HG03460 (cell line): ENCODE measurements around the gene ZIC1.

Source experiments
- ATAC-seq: cut with Tn5 transposase; IDR thresholded peaks from one replicate; pipeline ENCODE4 v1.9.1; 2021; ENCODE audit not compliant: unreplicated experiment

Gene ZIC1

DNA sequence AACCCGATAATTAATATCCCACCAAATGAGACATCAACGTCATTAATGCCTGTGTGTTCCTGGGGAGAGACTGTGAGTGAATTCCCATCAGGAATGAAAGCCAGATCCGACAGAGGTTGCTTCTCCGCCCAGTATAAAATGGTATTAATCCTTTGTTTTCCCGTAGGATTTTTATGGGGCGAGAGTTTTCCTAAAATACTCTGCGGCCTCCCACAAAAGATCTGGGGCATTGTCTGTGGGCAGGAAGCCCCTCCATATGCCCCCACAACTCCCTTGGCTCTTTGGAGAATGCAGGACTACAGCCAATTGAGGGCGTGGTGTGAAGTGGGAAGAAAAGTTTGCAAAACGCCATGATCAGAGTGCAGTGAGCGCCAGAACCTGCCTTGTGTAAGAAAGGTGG lies 29.5 kb upstream of the ZIC1 start:
- no peak for ATAC-seq

GRCh38 chr3:147380387-147380951 lies 28.7 kb upstream of the ZIC1 start:
- ATAC-seq = no peak

DNA sequence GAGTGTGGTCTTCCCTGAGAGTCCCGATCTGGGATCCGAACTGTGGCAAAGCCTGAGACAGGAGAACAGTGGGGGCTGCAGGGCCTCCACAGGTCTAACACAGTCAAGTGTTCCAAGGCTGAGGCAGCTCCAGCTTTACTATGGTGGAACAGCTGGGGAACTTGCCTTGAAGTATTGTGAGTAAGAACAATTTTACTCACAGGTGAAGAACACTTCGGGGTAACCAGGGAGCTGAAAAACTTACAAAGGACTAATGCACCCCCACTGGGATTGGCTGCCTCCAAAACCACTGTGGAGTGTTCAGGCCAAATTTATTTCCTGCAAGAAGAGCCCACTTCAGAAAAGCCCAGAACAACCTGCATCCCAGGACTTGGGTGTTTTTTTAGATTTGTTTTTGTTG lies 28.2 kb upstream of the ZIC1 start:
- ATAC-seq = no peak

- ATAC-seq = no peak
These were observed 27.6 kb upstream of the ZIC1 start for GRCh38 chr3:147381596-147381995.

- no peak for ATAC-seq
These were observed 25.5 kb upstream of the ZIC1 start for GRCh38 chr3:147383617-147384016.

DNA sequence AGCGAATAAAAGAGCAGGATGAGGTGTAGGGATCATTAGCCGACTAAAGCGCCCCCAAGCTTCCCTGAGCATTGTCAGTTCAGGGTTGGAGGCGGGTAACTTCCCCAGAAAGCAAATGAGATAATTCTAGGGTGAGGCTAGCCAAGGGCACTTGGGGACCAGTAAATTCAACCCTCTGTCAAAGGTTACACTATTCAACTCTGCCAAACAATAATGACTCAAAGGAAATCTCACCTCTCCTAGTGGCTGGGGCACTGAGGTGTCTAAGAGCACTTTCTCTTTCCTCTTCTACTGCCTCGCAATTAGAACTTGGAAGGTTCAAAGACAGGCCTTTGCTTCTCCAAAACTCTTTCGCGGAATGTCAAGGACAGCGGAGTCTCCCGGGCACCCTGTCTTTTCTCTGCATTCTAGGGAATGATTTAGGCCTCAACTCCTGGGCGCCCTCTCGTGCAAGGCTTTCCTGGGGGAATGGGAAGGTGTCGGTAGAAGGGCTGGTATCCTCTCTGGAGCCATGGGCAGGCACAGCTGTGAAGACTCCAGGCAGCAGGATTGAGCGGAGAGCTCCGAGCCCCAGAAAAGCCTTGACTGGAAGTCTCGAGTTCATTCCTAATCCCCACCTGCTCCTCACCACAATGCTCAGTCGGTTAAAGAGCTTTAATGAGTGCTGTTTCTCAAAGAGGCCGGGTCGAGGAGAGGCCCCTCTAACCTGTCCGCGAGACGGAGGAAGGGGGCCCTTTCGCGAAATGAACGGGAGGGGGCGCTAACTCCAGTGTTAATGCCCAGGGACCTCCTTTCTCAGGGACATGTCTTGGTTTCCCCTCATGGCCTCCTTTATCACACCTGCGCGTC lies 24.7 kb upstream of the ZIC1 start:
- ATAC-seq = no peak

DNA sequence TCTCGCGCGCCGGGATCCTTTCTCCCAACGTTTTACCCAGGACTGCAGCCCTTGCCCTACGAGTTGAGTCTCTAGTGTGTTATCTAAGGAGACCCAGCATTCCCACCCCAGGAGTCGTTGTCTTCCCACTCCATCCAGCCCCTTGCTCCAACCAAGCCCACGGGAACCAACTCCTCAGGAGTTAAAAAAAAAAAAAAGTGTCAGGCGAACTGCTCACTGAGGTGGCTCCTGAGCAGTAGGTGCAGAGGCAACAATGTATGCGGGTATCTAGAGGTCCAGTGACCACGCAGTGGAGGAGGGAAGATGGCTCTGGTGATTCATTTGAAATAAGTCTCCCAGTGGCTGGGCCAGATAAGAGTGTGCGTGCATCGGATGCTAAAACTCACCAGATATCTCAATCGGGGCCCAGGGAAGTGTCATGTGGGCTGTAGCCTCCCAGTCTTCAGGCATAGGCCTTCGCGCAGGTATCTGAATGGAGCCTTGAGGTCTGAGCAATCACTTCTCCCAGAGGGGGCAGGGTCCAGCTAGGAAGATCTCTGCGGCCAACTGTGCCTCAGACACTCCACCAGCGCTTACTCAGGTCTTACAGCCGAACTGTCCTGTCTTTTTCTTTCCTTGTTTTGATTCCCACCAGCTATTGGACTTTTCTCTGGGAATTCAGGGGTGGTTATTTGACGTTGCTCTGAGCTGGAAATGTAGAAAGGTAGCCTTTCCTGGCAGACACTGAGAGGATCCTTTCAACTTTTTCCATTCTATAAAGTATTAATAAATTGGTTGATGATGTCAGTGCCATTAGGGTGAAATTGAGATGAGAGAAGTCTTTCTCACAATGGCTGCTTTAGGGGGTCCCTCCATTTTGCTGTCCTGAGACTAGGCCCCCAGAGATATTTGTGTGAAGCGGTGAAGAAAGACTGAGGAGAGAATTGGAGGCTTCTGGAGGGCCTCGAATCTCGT lies 23.8 kb upstream of the ZIC1 start:
- ATAC-seq = no peak

DNA sequence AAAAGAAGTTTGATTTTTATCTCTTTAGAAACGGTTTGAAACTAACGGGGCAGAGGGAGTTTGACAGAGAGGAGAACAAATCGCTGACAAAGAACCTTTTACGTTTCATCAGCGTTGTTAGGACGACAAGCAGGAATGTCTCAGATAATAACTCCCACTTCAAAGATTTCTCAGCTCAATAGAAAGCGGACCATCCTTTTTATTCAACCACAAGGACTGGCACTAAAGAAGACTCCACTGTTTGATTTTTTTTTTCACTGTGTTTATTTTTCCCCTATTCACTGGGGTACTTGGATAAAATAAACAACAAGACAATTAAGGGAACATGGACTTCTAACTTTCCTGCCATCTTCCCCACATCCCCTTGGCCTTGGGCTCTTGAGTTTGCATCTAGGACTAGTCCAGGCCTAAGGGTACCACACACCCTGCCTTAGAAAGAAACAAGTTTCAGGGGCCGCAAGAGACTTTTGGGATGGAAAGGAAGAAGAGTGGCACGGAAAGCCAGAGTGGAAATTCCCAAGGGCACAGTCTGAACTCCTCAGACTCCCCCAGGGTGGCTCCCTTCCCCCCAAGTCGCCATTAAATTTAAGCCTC lies 21.8 kb upstream of the ZIC1 start:
- ATAC-seq = no peak

DNA sequence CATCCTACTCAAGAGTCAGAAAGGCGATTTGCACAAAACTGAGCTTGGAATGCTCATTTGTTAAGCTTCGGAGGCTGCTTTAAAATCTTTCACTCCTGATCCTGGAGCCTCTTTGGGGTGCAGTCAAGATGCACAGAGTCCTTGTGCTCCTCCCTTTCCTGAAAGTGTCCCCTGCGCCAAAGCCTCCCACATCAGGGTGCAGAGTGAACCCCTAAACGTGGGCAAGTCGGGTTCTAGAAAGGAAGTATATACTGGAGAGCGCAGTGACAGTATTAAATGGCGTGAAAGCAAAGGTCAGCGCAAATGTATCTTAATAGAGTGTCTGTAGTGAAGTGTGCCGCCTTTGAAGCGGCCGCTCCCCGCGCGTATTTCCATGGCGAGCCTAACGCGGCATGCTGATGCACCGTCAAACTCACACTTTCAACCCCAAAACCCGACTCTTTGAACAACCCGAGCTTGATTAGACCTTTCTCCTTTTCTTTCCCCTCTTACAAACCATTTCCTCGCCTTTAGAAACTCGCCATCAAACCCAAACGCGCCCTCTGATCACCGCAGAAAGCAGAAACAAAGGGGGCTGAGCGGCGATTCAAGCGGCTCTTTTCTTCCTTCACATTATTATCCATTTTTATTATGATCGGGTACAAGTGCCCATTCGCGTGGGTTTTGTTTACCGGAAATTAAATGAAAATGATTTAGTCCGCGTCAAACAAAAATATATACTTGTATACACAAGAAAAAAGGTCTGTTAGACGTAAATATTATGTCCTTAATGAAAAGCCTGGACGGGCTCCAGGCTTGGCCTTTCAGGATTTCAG lies 21.1 kb upstream of the ZIC1 start:
- no peak for ATAC-seq

DNA sequence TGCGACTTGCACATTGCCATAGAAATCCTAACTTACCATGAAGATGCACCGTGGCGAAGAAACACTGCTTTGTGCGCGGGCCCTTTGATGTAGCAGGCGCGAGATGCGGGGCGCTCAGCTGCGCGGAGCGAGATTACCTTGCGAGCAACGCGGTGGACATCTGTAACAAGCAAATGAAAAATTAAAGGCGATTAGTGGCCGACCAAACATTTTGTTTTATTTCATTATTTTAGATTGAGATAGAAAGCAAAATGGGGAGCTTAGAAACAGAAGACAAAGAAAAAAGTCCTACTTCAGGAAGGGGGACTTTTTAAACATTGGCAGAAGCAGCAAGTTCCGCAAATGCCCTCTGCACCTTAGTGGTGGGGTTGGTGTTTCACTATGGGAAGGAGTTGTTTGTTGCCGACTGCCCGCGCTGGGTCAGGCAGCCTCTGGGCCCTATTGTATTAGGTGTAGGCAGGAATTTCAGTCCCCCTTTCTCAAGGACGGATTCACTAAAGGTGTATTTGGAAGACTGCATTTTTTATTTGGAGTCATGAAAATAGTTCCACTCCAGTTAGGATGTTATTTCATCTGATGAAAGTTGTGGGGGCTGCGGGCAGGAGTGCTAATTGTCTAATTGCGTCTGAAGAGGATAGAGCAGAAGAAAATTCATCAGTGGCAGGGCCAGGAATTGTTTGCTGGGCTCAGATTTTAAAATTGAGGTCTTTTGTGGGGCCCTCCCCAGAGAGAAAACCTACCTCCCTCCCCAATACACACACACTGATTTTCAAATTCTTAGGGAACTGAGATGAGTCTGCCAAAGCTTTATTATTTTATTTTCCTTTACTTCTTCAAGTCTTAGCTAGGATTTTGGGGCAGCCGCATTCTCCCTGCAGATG lies 20.2 kb upstream of the ZIC1 start:
- ATAC-seq = no peak

DNA sequence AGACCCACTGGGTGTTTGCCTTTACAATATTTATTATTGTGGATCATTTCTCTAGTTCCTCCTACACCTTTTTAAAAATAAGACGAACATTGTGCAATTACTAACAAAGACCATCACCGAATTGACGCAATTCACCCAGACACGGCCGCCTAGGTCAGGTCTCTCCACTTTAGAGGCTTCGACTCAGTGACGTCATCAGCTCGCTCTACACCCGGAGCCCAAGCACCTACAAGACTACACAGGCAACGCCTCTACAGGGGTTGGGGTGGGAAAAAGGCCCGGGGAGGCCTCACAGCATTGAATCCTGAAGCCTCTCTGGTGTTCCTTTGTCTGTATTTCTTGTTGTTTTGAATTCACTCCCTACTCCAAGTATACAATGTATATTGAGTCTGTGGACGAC lies 19.4 kb upstream of the ZIC1 start:
- ATAC-seq = no peak

GRCh38 chr3:147390589-147391569 lies 18.3 kb upstream of the ZIC1 start:
- ATAC-seq = no peak

DNA sequence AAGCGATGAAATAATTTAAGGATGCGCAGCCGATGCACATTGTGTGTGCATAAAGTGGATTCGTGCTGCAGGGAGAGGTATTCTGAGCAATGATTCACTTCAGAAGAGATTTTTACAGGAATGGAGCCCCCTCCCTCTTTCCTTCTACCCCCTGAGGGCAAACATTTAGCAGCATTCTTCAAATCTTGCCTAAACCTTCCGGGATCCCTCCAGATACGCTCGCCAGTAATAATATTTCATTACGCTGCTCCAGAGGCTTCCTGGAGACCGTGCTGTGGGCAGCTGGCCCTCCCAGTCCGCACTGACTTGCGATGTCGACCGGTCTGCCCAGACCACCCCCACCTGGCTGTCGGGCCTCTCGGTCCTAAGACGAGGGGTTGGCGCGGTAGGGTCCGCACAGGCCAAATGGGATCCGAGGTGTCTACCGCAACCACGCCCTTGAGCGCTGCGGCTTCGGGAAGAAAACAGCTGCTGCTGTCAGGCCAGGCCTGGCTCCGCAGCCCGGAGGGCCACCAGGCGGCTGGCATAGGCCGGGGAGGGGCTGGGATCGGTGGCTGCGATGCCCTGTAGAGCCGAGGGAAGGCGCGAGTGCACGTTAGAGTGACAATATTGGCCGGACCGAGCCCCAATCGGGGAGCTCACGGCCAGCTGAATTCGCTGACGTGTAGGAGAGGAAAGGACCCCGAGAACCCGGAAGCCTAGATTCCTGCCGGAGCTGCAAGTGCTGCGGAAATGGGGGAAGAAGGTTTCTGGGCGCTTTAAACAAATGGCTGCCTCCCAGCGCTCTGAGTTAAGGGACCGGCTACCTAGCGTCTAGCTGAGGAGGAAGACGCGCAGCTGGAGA lies 17.2 kb upstream of the ZIC1 start:
- no peak for ATAC-seq

GRCh38 chr3:147392625-147392946 lies 16.6 kb upstream of the ZIC1 start:
- ATAC-seq = no peak

DNA sequence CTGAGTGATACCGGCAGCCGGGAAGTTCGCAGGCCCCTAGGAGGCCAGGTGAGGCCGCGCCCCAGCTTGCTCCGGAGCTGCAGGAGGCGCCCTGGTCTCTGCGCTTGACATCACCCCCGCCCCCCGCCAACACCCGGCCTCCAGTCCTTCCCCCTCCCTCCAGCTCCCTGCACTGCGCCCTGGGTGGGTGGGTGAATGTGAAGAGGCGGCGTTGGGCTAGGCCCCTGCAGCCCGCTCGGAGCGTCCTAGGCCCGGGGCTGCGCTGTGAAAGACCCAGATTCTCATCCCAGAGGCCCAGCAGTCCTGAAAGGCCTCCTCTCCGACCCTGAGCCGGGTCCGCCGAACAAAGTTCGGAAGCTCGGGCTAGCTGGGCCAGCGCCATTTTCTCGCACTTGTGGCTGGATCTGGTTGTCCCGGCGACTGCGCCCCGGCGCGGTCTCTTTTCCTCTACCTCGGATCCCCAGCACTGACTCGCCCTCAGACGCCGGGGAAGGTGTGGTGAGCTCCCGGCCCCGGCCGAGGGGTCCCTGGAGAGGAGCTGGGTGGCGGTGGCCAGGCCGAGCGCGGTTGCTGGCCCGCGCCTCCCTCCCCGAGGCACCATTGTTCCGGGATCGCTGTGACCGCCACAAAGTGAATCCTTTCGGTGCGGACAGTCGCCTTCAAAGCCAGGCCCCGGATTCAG lies 15.8 kb upstream of the ZIC1 start:
- no peak for ATAC-seq

- no peak for ATAC-seq
These were observed 15.0 kb upstream of the ZIC1 start for GRCh38 chr3:147393943-147394883.
